ENCODE data around the gene NUDT19. TPM values are rescaled to one million over a fixed set of nuclear protein-coding genes. Genes with fewer than 3 reads are reported as not detected.
"Not testable (repeated sequence)": the region's sequence is repeated elsewhere in the genome, so short reads cannot be mapped to it uniquely, and the experiment has no call there.

NUDT19 gene
- total RNA-seq, 1 donor from 2014 or later = 11.1 TPM

GRCh38 chr19:32735936-32736335, 44.3 kb downstream of the NUDT19 start:
- Mint-ChIP-seq H3K36me3 (ENCODE audit: low read depth) (no peaks in the 10 kb centered on the region), H3K27ac (ENCODE audit: unreplicated experiment) (no peak overlapping the region), H3K9me3 (ENCODE audit: low read depth) (no peaks in the 10 kb centered on the region), H3K27me3 (ENCODE audit: low read depth) (peaks cover 10% of the 10 kb centered on the region), H3K4me1 (ENCODE audit: low read depth) (no peaks in the 10 kb centered on the region), H3K4me3 (ENCODE audit: unreplicated experiment) (no peak overlapping the region)
- no peak for DNase-seq (ENCODE audit: low spot score)
- TF ChIP-seq CTCF (IDR thresholded peaks at IDR 0.05) = no peak

- Mint-ChIP-seq H3K27me3 (ENCODE audit: low read depth) (peaks cover 10% of the 10 kb centered on the region), H3K27ac (ENCODE audit: unreplicated experiment) (no peak overlapping the region), H3K4me1 (ENCODE audit: low read depth) (no peaks in the 10 kb centered on the region), H3K36me3 (ENCODE audit: low read depth) (no peaks in the 10 kb centered on the region), H3K4me3 (ENCODE audit: unreplicated experiment) (no peak overlapping the region), H3K9me3 (ENCODE audit: low read depth) (no peaks in the 10 kb centered on the region)
- no peak for DNase-seq (ENCODE audit: low spot score)
- TF ChIP-seq CTCF (IDR thresholded peaks at IDR 0.05) = no peak
Measured at GRCh38 chr19:32743021-32743420, 51.4 kb downstream of the NUDT19 start.

GRCh38 chr19:32743447-32743846, 51.8 kb downstream of the NUDT19 start:
- Mint-ChIP-seq H3K27me3 (ENCODE audit: low read depth) (peaks cover 13% of the 10 kb centered on the region), H3K4me1 (ENCODE audit: low read depth) (no peaks in the 10 kb centered on the region), H3K36me3 (ENCODE audit: low read depth) (no peaks in the 10 kb centered on the region), H3K9me3 (ENCODE audit: low read depth) (no peaks in the 10 kb centered on the region), H3K27ac (ENCODE audit: unreplicated experiment) (no peak overlapping the region), H3K4me3 (ENCODE audit: unreplicated experiment) (no peak overlapping the region)
- no peak for DNase-seq (ENCODE audit: low spot score)
- TF ChIP-seq CTCF (IDR thresholded peaks at IDR 0.05) = no peak

GRCh38 chr19:32744555-32745325, 53.1 kb downstream of the NUDT19 start:
- H3K36me3 Mint-ChIP-seq (ENCODE audit: low read depth) = no peaks in the 10 kb centered on the region
- no peak overlapping the region for H3K4me3 Mint-ChIP-seq (ENCODE audit: unreplicated experiment)
- H3K27me3 Mint-ChIP-seq (ENCODE audit: low read depth) = peaks cover 20% of the 10 kb centered on the region
- no peak for TF ChIP-seq CTCF (IDR thresholded peaks at IDR 0.05)
- H3K4me1 Mint-ChIP-seq (ENCODE audit: low read depth) = no peaks in the 10 kb centered on the region
- no peaks in the 10 kb centered on the region for H3K9me3 Mint-ChIP-seq (ENCODE audit: low read depth)
- no peak overlapping the region for H3K27ac Mint-ChIP-seq (ENCODE audit: unreplicated experiment)
- DNase-seq (ENCODE audit: low spot score) = no peak

GRCh38 chr19:32745594-32746251, 54.1 kb downstream of the NUDT19 start:
- peaks cover 21% of the 10 kb centered on the region for H3K27me3 Mint-ChIP-seq (ENCODE audit: low read depth)
- H3K9me3 Mint-ChIP-seq (ENCODE audit: low read depth); H3K27ac Mint-ChIP-seq (ENCODE audit: unreplicated experiment); H3K4me1 Mint-ChIP-seq (ENCODE audit: low read depth); H3K36me3 Mint-ChIP-seq (ENCODE audit: low read depth); DNase-seq (ENCODE audit: low spot score); H3K4me3 Mint-ChIP-seq (ENCODE audit: unreplicated experiment): not testable (repeated sequence)

GRCh38 chr19:32746631-32747196, 55.1 kb downstream of the NUDT19 start:
- not testable (repeated sequence) for H3K4me3 Mint-ChIP-seq (ENCODE audit: unreplicated experiment); H3K9me3 Mint-ChIP-seq (ENCODE audit: low read depth); DNase-seq (ENCODE audit: low spot score); H3K27ac Mint-ChIP-seq (ENCODE audit: unreplicated experiment); H3K4me1 Mint-ChIP-seq (ENCODE audit: low read depth); H3K36me3 Mint-ChIP-seq (ENCODE audit: low read depth)
- H3K27me3 Mint-ChIP-seq (ENCODE audit: low read depth) = peaks cover 25% of the 10 kb centered on the region

Data from chondrocyte (in vitro differentiated cells).